Central memory CD8-positive, alpha-beta T cell (primary cell): ENCODE results near the gene ZNF710.

Source experiments
- ATAC-seq: fragments of 150-1000 bp; cut with Tn5 transposase; replicated peaks from 2 replicates; pipeline ENCODE4 v1.10.0; 2022; ENCODE audit warnings: mild to moderate bottlenecking, moderate FRiP score, moderate number of reproducible peaks; ENCODE audit not compliant: poor library complexity, severe bottlenecking; ENCODE audit errors: extremely low read depth
- DNase-seq, 2 donors: peaks; one replicate each; pipeline ENCODE4 v3.0.0; 2021; ENCODE audit warnings: low spot score in 2 of 2
- H3K27ac Mint-ChIP-seq: one replicate; pipeline ENCODE4 v1.8.0; 2022; ENCODE audit warnings: low read depth, mild to moderate bottlenecking, moderate library complexity, mixed read lengths
- H3K27me3 Mint-ChIP-seq: one replicate; pipeline ENCODE4 v1.8.0; 2022; ENCODE audit warnings: mixed read lengths
- H3K36me3 Mint-ChIP-seq: one replicate; pipeline ENCODE4 v1.8.0; 2022; ENCODE audit warnings: mild to moderate bottlenecking, moderate library complexity, mixed read lengths; ENCODE audit not compliant: insufficient read depth
- H3K4me1 Mint-ChIP-seq: one replicate; pipeline ENCODE4 v1.8.0; 2022; ENCODE audit warnings: mixed read lengths
- H3K4me3 Mint-ChIP-seq: one replicate; pipeline ENCODE4 v1.8.0; 2022; ENCODE audit warnings: mild to moderate bottlenecking, moderate library complexity, mixed read lengths
- H3K9me3 Mint-ChIP-seq: one replicate; pipeline ENCODE4 v1.8.0; 2022; ENCODE audit warnings: mixed read lengths

The ZNF710 gene

DNA sequence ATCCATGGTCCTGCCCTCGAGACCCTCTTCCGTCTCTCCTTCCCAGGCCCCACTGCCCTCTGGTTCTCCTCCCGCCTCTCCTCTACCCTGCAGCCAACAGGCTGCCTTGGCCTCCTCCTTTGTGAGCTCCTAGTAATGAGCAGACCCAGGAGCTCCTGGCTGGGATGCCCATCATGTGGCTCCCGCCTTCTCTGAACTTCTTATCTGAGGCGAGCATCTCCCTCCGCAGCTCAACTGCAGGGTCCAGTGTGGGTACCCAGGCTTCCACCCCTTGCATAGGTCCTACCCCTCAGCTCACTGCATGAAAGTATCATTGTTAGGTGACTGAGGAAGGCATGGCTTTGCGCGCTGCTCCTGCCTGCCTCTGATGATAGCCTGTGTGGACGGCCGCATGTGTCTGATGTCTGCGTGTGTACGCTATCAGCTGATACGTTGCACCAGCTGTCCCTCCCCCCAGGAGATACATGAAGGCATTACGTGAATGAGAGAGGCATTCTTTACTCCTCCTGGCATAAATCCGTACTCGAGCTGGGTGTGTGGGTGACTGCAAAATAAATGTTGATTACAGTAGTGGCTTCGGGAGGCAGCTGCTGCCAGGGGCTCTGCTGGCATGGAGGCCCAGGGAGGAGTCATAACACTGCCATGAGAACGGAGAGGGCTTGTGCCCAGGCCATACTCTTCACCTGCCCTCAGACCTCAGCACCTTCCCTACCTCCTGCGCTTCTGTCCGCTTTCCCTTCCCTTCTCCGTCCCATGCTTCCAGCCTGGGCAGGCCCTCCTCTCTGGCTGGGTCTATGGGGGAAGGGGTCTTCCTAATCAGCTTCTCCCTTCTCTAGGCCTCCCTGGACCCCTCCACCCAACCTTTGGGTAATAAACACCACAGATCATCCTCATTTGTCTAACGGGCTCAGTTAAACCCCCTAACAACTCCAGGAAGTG, 48.8 kb downstream of the ZNF710 start:
- Mint-ChIP-seq H3K4me3 (no peak overlapping the region), H3K27me3 (no peaks in the 10 kb centered on the region), H3K9me3 (no peaks in the 10 kb centered on the region), H3K4me1 (peaks cover 42% of the 10 kb centered on the region), H3K36me3 (no peaks in the 10 kb centered on the region), H3K27ac (no peak overlapping the region)
- DNase-seq (no peak), ATAC-seq (no peak)

DNA sequence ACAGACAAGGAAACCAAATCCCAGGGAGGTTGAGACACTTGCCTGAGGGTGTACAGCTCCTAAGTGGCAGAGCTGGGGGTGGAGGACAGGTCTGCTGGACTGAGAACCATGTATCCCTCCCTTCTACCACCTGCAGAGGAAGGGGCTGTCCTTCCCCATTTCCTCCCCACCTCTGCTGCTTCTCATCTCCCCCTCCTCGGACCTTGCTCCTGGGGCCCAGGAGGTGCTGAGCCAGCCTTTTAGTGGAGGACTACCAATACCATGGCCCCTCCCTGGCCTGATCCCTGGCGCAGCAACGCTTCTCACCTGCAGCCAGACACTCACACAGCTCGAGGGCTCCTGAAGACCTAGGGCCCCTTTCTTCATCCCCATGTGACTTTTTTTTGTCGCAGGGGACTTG, 50.8 kb downstream of the ZNF710 start:
- peaks cover 27% of the 10 kb centered on the region for H3K4me1 Mint-ChIP-seq
- H3K27ac Mint-ChIP-seq: no peak overlapping the region
- DNase-seq: no peak
- no peak overlapping the region for H3K4me3 Mint-ChIP-seq
- no peaks in the 10 kb centered on the region for H3K36me3 Mint-ChIP-seq
- no peaks in the 10 kb centered on the region for H3K27me3 Mint-ChIP-seq
- no peaks in the 10 kb centered on the region for H3K9me3 Mint-ChIP-seq
- ATAC-seq: no peak

- DNase-seq (no peak), ATAC-seq (no peak)
- Mint-ChIP-seq H3K27me3 (no peaks in the 10 kb centered on the region), H3K9me3 (no peaks in the 10 kb centered on the region), H3K27ac (peak overlapping the region; percentile 27), H3K4me3 (no peak overlapping the region), H3K4me1 (peaks cover 34% of the 10 kb centered on the region), H3K36me3 (peaks cover 4% of the 10 kb centered on the region)
Measured at GRCh38 chr15:90053685-90054466, 52.8 kb downstream of the ZNF710 start.

GRCh38 chr15:90054618-90055097, 53.5 kb downstream of the ZNF710 start:
- Mint-ChIP-seq H3K27me3 (no peaks in the 10 kb centered on the region), H3K27ac (no peak overlapping the region), H3K36me3 (peaks cover 4% of the 10 kb centered on the region), H3K4me3 (no peak overlapping the region), H3K4me1 (peaks cover 39% of the 10 kb centered on the region), H3K9me3 (no peaks in the 10 kb centered on the region)
- DNase-seq (no peak), ATAC-seq (no peak)

DNA sequence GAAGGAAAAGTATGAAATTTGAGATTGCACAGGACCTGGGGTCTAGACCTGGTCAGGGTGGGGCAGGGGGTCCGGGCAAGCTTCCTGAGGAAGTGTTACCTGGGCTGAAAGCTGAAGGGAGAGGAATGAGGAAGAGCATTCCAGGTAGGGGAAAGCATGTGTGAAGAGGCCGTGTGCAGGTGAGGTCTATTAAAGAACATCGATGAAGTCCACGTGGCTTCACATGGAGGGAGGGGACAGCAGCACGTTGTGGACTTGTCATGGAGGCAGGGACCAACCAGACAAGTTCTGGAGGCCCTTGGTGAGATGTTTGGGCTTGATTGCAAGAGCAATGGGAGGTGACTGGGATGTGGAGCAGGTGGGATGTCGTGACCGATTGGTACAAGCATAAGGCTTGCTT, 54.1 kb downstream of the ZNF710 start:
- no peaks in the 10 kb centered on the region for H3K9me3 Mint-ChIP-seq
- ATAC-seq (no peak), DNase-seq (no peak)
- H3K27ac Mint-ChIP-seq: no peak overlapping the region
- H3K27me3 Mint-ChIP-seq: no peaks in the 10 kb centered on the region
- H3K36me3 Mint-ChIP-seq: peaks cover 4% of the 10 kb centered on the region
- no peak overlapping the region for H3K4me3 Mint-ChIP-seq
- H3K4me1 Mint-ChIP-seq: peaks cover 39% of the 10 kb centered on the region

DNA sequence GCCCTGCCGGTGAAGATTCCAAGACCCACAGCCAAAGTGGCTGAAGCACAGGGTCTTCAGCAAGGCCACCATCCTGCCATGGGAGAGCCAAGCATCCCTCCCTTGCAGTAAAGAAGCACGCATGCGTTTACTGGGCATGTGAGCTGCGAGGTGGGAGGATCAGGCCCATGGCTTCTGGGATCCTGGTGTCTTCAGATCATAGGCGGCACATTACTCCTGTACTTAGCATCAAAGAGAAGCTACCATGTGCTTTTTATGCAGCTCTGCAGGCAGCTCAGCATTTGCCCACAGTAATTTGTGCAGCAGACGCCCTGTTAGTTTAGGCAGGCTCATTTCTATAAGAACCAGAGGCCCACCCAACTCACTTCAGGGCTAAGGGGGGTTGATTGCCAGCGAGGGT, 55.4 kb downstream of the ZNF710 start:
- Mint-ChIP-seq H3K36me3 (peaks cover 4% of the 10 kb centered on the region), H3K9me3 (no peaks in the 10 kb centered on the region), H3K4me3 (no peak overlapping the region), H3K4me1 (peaks cover 37% of the 10 kb centered on the region), H3K27me3 (no peaks in the 10 kb centered on the region), H3K27ac (no peak overlapping the region)
- DNase-seq (no peak), ATAC-seq (no peak)

DNA sequence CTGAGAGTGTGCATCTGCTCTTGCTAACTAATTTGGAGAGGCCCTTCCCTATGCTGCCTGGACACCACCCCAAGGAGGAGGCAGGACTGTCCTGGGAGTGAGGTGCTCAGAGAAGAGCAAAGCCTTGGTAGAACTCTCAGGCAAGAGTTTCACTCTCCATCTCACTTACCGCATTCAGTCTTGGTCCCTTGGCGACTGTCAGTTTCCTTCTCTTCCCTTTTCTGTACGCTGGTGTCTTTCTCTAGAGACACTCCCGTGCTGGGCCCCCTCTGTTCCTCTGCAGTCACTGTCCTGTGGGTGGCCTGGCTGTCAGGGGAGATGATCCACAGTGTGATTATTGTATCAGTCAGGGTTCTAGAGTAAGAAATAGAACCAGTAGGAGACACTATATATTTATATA, 57.2 kb downstream of the ZNF710 start:
- peaks cover 42% of the 10 kb centered on the region for H3K4me1 Mint-ChIP-seq
- ATAC-seq (no peak), DNase-seq (no peak)
- H3K27me3 Mint-ChIP-seq: no peaks in the 10 kb centered on the region
- peaks cover 4% of the 10 kb centered on the region for H3K36me3 Mint-ChIP-seq
- no peak overlapping the region for H3K4me3 Mint-ChIP-seq
- no peaks in the 10 kb centered on the region for H3K9me3 Mint-ChIP-seq
- H3K27ac Mint-ChIP-seq: peak overlapping the region; percentile 87

GRCh38 chr15:90058775-90059174, 57.7 kb downstream of the ZNF710 start:
- no peak for DNase-seq
- Mint-ChIP-seq H3K4me3 (peak overlapping the region; percentile 36), H3K27ac (peak overlapping the region; percentile 87), H3K9me3 (no peaks in the 10 kb centered on the region), H3K4me1 (peaks cover 41% of the 10 kb centered on the region), H3K36me3 (peaks cover 4% of the 10 kb centered on the region), H3K27me3 (no peaks in the 10 kb centered on the region)
- no peak for ATAC-seq

DNA sequence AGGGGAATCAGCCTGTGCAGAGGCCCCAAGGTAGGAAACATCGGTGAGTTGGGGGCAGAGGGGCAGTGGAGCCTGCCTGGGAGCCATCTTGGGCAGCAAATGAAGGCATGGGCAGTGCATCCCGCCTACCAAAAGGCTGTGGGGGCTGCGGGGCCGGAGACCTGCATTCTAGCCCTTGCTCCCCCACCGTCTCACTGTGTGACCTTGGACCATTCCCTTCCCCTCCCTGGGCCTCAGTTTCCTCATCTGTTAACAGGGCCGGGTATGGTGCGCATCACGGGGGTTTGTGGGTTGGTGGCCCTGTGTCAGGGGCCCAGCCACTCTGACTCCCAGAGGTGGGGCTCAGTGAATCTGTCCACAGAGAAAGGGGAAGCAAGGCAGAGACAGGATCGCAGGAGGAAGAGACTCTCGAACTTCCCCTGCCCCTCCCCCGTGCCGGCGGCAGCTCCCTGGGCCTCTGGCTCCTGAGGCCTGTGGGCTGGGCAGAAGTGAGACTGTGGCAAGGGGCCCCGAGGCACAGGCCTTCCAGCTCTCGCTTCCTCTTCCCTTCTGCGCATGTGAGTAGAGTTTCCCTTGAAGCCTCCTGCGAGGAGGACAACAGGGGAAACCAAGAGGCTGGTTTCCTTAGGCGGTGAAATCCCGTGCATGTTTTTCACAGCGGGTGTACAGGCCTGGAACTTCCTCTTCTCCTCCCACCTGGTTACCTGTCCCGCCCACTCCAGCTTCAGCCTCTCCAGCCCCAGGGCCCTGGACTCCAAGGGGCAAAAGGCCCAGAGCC, 58.3 kb downstream of the ZNF710 start:
- Mint-ChIP-seq H3K36me3 (peaks cover 4% of the 10 kb centered on the region), H3K4me3 (peak overlapping the region; percentile 36), H3K27me3 (no peaks in the 10 kb centered on the region), H3K9me3 (no peaks in the 10 kb centered on the region), H3K27ac (peak overlapping the region; percentile 87), H3K4me1 (peaks cover 35% of the 10 kb centered on the region)
- ATAC-seq: peak; percentile 87
- DNase-seq: peak in 1 of 2 donors; percentile 60

DNA sequence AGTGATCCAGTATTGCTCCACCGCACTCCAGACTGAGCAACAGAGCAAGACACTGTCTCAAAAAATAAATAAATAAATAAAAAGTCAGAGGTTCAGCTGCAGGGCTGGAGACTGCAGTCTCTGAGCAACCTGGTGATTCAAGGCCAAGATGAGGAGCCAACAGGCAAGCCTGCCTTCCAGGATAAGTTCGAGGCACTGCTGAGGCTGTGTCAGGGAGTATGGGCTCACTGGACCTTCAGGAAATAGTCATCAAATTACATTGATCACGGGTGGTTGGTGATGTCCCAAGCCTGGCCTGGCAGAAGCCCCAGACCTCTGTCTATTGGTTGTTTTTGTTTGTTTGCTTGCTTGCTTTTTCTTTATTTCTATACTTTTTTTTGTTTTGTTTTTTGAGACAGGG, 59.7 kb downstream of the ZNF710 start:
- Mint-ChIP-seq H3K4me1 (peaks cover 32% of the 10 kb centered on the region), H3K9me3 (no peaks in the 10 kb centered on the region), H3K4me3 (no peak overlapping the region)

DNA sequence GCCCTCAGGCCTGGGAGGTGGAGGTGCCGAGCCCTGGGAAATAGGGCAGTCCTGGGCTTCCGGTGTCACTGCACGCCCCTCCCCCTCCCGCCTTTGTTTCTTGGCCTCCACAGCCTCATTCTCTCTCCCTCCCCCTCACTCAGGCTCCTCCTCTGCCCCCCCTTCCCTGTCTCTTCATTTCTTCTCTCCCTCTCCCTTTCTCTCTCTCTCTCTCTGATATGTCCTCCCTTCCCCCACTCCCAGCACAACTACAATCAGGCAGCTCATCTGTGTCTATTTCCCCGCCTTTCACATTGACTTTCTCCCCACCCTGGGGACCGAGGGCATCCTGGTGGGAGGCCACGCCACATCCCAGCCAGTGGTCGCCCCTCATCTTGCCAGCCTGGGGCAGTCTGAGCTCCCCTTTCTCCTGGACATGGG, 60.9 kb downstream of the ZNF710 start:
- DNase-seq: no peak
- H3K27ac Mint-ChIP-seq: peak overlapping the region; percentile 73
- H3K4me1 Mint-ChIP-seq: peaks cover 32% of the 10 kb centered on the region
- H3K4me3 Mint-ChIP-seq: peak overlapping the region; percentile 37
- no peaks in the 10 kb centered on the region for H3K27me3 Mint-ChIP-seq
- peak; percentile 31 for ATAC-seq
- no peaks in the 10 kb centered on the region for H3K9me3 Mint-ChIP-seq
- H3K36me3 Mint-ChIP-seq: peaks cover 4% of the 10 kb centered on the region

More for the DNA sequence above, 59.7 kb downstream of the ZNF710 start:
- peaks cover 4% of the 10 kb centered on the region for H3K36me3 Mint-ChIP-seq
- ATAC-seq (no peak), DNase-seq (no peak)
- no peaks in the 10 kb centered on the region for H3K27me3 Mint-ChIP-seq
- H3K27ac Mint-ChIP-seq: no peak overlapping the region

GRCh38 chr15:90062462-90062932, 61.4 kb downstream of the ZNF710 start:
- H3K4me3 Mint-ChIP-seq: peak overlapping the region; percentile 37

More at GRCh38 chr15:90062462-90062932, 61.4 kb downstream of the ZNF710 start:
- DNase-seq (no peak), ATAC-seq (no peak)
- peaks cover 6% of the 10 kb centered on the region for H3K36me3 Mint-ChIP-seq
- peak overlapping the region; percentile 73 for H3K27ac Mint-ChIP-seq
- peaks cover 32% of the 10 kb centered on the region for H3K4me1 Mint-ChIP-seq
- no peaks in the 10 kb centered on the region for H3K9me3 Mint-ChIP-seq
- no peaks in the 10 kb centered on the region for H3K27me3 Mint-ChIP-seq
